ENCODE measurements around the gene ITGA5. TPM values are rescaled to one million over a fixed set of nuclear protein-coding genes. Genes with fewer than 3 reads are reported as not detected.

Gene ITGA5
- total and polyA plus RNA-seq, 2 of the 13 experiments (the other 11 are each of a cell fraction or from before 2014, with no cell fraction given) = 0.20 to 0.40 TPM

- ChIA-PET CTCF (ENCODE audit: low intra/inter-chr PET ratio, low total read pairs) (no interaction called here), POLR2A (no interaction called here)
- in situ Hi-C loops (cut with HindIII; ENCODE audit: extremely low pct_ligation_motif_present, low pct_unique_long_range_greater_than_20kb) = no loop called here
- FAIRE-seq (no peak), DNase-seq (ENCODE audit: low spot score) (no peak), ATAC-seq (no peak)
- H3K9me3 ChIP-seq (ENCODE audit: low read length) = no peaks in the 10 kb centered on the region
- 79% methylated on average over 1 of the region's 1 CpG for WGBS (ENCODE audit: low lambda C conversion rate)
- H3K4me3 ChIP-seq (replicated peaks in 1 of 3; ENCODE audit: insufficient read depth in 1 of 3, low read depth in 2 of 3, low read length in 3 of 3) = no peak overlapping the region
- no peaks in the 10 kb centered on the region for H3K27me3 ChIP-seq (ENCODE audit: control insufficient read depth in 1 of 2, insufficient read depth in 2 of 2, low read length in 2 of 2)
- H2AFZ ChIP-seq (ENCODE audit: low read length) = no peak overlapping the region
- H3K27ac ChIP-seq (ENCODE audit: extremely low read length, insufficient read depth, low read length) = no peak overlapping the region
- H3K9ac ChIP-seq (ENCODE audit: insufficient read depth, low read depth, low read length) = no peak overlapping the region
- intact Hi-C loops (cut with micrococcal nuclease; ENCODE audit: unreplicated experiment) = no loop called here
- H3K4me2 ChIP-seq (ENCODE audit: low read depth, low read length) = no peak overlapping the region
- peaks cover 6% of the 10 kb centered on the region; the same call in 1 of the 2 replicates for H3K4me1 ChIP-seq (ENCODE audit: insufficient read depth, low read length)
- H3K79me2 ChIP-seq (ENCODE audit: insufficient read depth, low read length) = no peaks in the 10 kb centered on the region
- no peaks in the 10 kb centered on the region for H3K36me3 ChIP-seq (replicated peaks in 1 of 2; ENCODE audit: control insufficient read depth in 1 of 2, insufficient read depth in 2 of 2, low read length in 2 of 2)
- TF ChIP-seq ARID4A (CRISPR knock-in tag; IDR thresholded peaks at IDR 0.05; ENCODE audit: borderline replicate concordance) (no peak), CHCHD3 (CRISPR knock-in tag; IDR thresholded peaks at IDR 0.05) (no peak), DBP (CRISPR knock-in tag; IDR thresholded peaks at IDR 0.05; ENCODE audit: not compliant biosample characterization) (no peak), ZNF678 (CRISPR knock-in tag; IDR thresholded peaks at IDR 0.05) (no peak), ZSCAN20 (CRISPR knock-in tag; IDR thresholded peaks at IDR 0.05; ENCODE audit: borderline replicate concordance) (no peak), ZNF121 (CRISPR knock-in tag; IDR thresholded peaks at IDR 0.05) (no peak), SMYD3 (CRISPR knock-in tag; IDR thresholded peaks at IDR 0.05) (no peak), SOX13 (IDR thresholded peaks at IDR 0.05) (no peak), SOX13 (CRISPR knock-in tag; conservative IDR thresholded peaks at IDR 0.05 in 1 of 2, IDR thresholded peaks at IDR 0.05 in 1 of 2) (no peak), TERF1 (CRISPR knock-in tag; IDR thresholded peaks at IDR 0.05) (no peak), ZNF770 (CRISPR knock-in tag; IDR thresholded peaks at IDR 0.05) (no peak), ZNF260 (CRISPR knock-in tag; IDR thresholded peaks at IDR 0.05; ENCODE audit: borderline replicate concordance, low read depth) (no peak), ZNF841 (CRISPR knock-in tag; IDR thresholded peaks at IDR 0.05; ENCODE audit: borderline replicate concordance) (no peak)
- no peaks in the 10 kb centered on the region; the same call in 1 of the 2 replicates for H4K20me1 ChIP-seq (ENCODE audit: insufficient read depth, low read length)
- BruUV-seq (replicated peaks) = no TSS peak
These were observed 23.9 kb upstream of the ITGA5 start for GRCh38 chr12:54442961-54443360.
